H9 (cell line): ENCODE data around the gene CCT6A. TPM values are rescaled to one million over a fixed set of nuclear protein-coding genes. Genes with fewer than 3 reads are reported as not detected.
"Not testable (repeated sequence)": the region's sequence is repeated elsewhere in the genome, so short reads cannot be mapped to it uniquely, and the experiment has no call there.

Source experiments
- DNase-seq: peaks from one replicate; pipeline ENCODE4 v3.0.0-alpha.2; 2017
- H2AFZ ChIP-seq: one replicate; pipeline ENCODE4 v1.6.1; 2013; ENCODE audit warnings: mild to moderate bottlenecking, low read length, control low read depth, moderate library complexity
- H2AK5ac ChIP-seq: 2 replicates; pipeline ENCODE4 v1.6.1; 2013; ENCODE audit warnings: low read length, control low read depth, mixed read lengths; ENCODE audit not compliant: insufficient read length
- H2BK120ac ChIP-seq: one replicate; pipeline ENCODE4 v1.6.1; 2013; ENCODE audit warnings: low read depth, mild to moderate bottlenecking, low read length, control low read depth, inconsistent platforms; ENCODE audit not compliant: poor library complexity, severe bottlenecking
- H2BK12ac ChIP-seq: 2 replicates; pipeline ENCODE4 v1.6.1; 2013; ENCODE audit warnings: low read length, control low read depth, mixed read lengths, low read depth; ENCODE audit not compliant: insufficient read length
- H2BK15ac ChIP-seq: 2 replicates; pipeline ENCODE4 v1.6.1; 2013; ENCODE audit warnings: low read depth, low read length, control low read depth
- H2BK20ac ChIP-seq: one replicate; pipeline ENCODE4 v1.6.1; 2013; ENCODE audit warnings: low read depth, mild to moderate bottlenecking, low read length, control low read depth, inconsistent platforms; ENCODE audit not compliant: poor library complexity, severe bottlenecking
- H2BK5ac ChIP-seq: 2 replicates; pipeline ENCODE4 v1.6.1; 2013; ENCODE audit warnings: low read length, control low read depth, mixed read lengths; ENCODE audit not compliant: insufficient read length
- H3K14ac ChIP-seq: 2 replicates; pipeline ENCODE4 v1.6.1; 2013; ENCODE audit warnings: low read length, control low read depth; ENCODE audit not compliant: insufficient read depth
- H3K18ac ChIP-seq: 2 replicates; pipeline ENCODE4 v1.6.1; 2013; ENCODE audit warnings: low read depth, mild to moderate bottlenecking, mixed read lengths, low read length, control low read depth; ENCODE audit not compliant: insufficient read length
- H3K23ac ChIP-seq: 2 replicates; pipeline ENCODE4 v1.6.1; 2013; ENCODE audit warnings: low read length, control low read depth, mixed read lengths, low read depth; ENCODE audit not compliant: insufficient read length
- H3K23me2 ChIP-seq: 2 replicates; pipeline ENCODE4 v1.6.1; 2013; ENCODE audit warnings: low read depth, mild to moderate bottlenecking, mixed read lengths, low read length, control low read depth; ENCODE audit not compliant: insufficient read length, poor library complexity, severe bottlenecking
- H3K27ac ChIP-seq: 2 replicates; pipeline ENCODE4 v1.5.1; 2013; ENCODE audit warnings: low read length, control low read depth, mixed read lengths, low read depth; ENCODE audit not compliant: insufficient read length
- H3K27me3 ChIP-seq: 2 replicates; pipeline ENCODE4 v1.6.1; 2013; ENCODE audit warnings: low read length, control low read depth, inconsistent platforms; ENCODE audit not compliant: insufficient read depth
- H3K4ac ChIP-seq: 2 replicates; pipeline ENCODE4 v1.6.1; 2013; ENCODE audit warnings: low read depth, mild to moderate bottlenecking, control low read depth, inconsistent platforms, low read length, moderate library complexity
- H3K4me1 ChIP-seq: 2 replicates; pipeline ENCODE4 v1.6.1; 2013; ENCODE audit warnings: low read length, control low read depth, inconsistent platforms; ENCODE audit not compliant: insufficient read depth
- H3K4me2 ChIP-seq: 2 replicates; pipeline ENCODE4 v1.6.1; 2013; ENCODE audit warnings: low read length, control low read depth, mixed read lengths; ENCODE audit not compliant: insufficient read length, insufficient read depth
- H3K56ac ChIP-seq: 2 replicates; pipeline ENCODE4 v1.6.1; 2013; ENCODE audit warnings: low read depth, mild to moderate bottlenecking, mixed read lengths, low read length, control low read depth; ENCODE audit not compliant: insufficient read length
- H3K79me1 ChIP-seq: 2 replicates; pipeline ENCODE4 v1.6.1; 2013; ENCODE audit warnings: low read depth, mild to moderate bottlenecking, moderate library complexity, low read length, control low read depth, inconsistent platforms; ENCODE audit not compliant: insufficient read depth, poor library complexity, severe bottlenecking
- H3K79me2 ChIP-seq: 2 replicates; pipeline ENCODE4 v1.6.1; 2013; ENCODE audit warnings: low read length, control low read depth, inconsistent platforms; ENCODE audit not compliant: insufficient read depth
- H3K9ac ChIP-seq: 2 replicates; pipeline ENCODE4 v1.6.1; 2013; ENCODE audit warnings: low read length, control low read depth, mixed read lengths; ENCODE audit not compliant: insufficient read length; ENCODE audit errors: extremely low read depth
- H3K9me3 ChIP-seq: one replicate; pipeline ENCODE4 v1.6.1; 2013; ENCODE audit warnings: low read depth, low read length, inconsistent platforms; ENCODE audit not compliant: control insufficient read depth
- H3T11ph ChIP-seq: one replicate; pipeline ENCODE4 v1.6.1; 2013; ENCODE audit warnings: mild to moderate bottlenecking, low read length, control low read depth, inconsistent platforms
- H4K20me1 ChIP-seq: one replicate; pipeline ENCODE4 v1.6.1; 2013; ENCODE audit not compliant: control insufficient read depth, insufficient read length, insufficient read depth
- H4K5ac ChIP-seq: 2 replicates; pipeline ENCODE4 v1.6.1; 2013; ENCODE audit warnings: low read depth, mild to moderate bottlenecking, mixed read lengths, low read length, control low read depth; ENCODE audit not compliant: insufficient read length
- H4K8ac ChIP-seq: replicated peaks from 2 replicates; pipeline ENCODE4 v1.6.1; 2013; ENCODE audit warnings: low read length, control low read depth, mixed read lengths, low read depth; ENCODE audit not compliant: insufficient read length
- H4K91ac ChIP-seq: 2 replicates; pipeline ENCODE4 v1.6.1; 2013; ENCODE audit warnings: low read depth, mild to moderate bottlenecking, moderate library complexity, mixed read lengths, low read length, control low read depth; ENCODE audit not compliant: insufficient read length
- H3K27ac Mint-ChIP-seq, 3 experiments: 2 replicates in 2 of 3; 3 replicates in 1 of 3; pipeline ENCODE4 v1.8.0; 2020 to 2021; ENCODE audit warnings: mixed read lengths in 3 of 3, mild to moderate bottlenecking in 1 of 3, moderate library complexity in 1 of 3
- H3K27me3 Mint-ChIP-seq: 2 replicates; pipeline ENCODE4 v1.8.0; 2021; ENCODE audit warnings: low read depth, mild to moderate bottlenecking, moderate library complexity, mixed read lengths
- H3K36me3 Mint-ChIP-seq, 3 experiments: 2 replicates in 2 of 3; 3 replicates in 1 of 3; pipeline ENCODE4 v1.8.0; 2020 to 2021; ENCODE audit warnings: low read depth in 3 of 3, mixed read lengths in 3 of 3; ENCODE audit not compliant: insufficient read depth in 1 of 3
- H3K4me1 Mint-ChIP-seq, 2 experiments: 2 replicates each; pipeline ENCODE4 v1.8.0; 2020; ENCODE audit warnings: mixed read lengths in 2 of 2
- H3K4me3 Mint-ChIP-seq, 2 experiments: 2 replicates in 1 of 2; 3 replicates in 1 of 2; pipeline ENCODE4 v1.8.0; 2020 to 2021; ENCODE audit warnings: mild to moderate bottlenecking in 2 of 2, mixed read lengths in 2 of 2, moderate library complexity in 1 of 2
- H3K9me3 Mint-ChIP-seq, 2 experiments: 2 replicates in 1 of 2; 3 replicates in 1 of 2; pipeline ENCODE4 v1.8.0; 2020; ENCODE audit warnings: mild to moderate bottlenecking in 2 of 2, mixed read lengths in 2 of 2, moderate library complexity in 1 of 2
- WGBS: extraction: QIAGEN DNeasy Blood & Tissue Kit; methylation state at CpG from one replicate; pipeline ENCODE4 v1.1.7; 2013; ENCODE audit warnings: missing lambda C conversion rate, low lambda C conversion rate, mixed read lengths; ENCODE audit not compliant: insufficient read length; ENCODE audit errors: extremely low coverage; 5-methylcytosine and 5-hydroxymethylcytosine counted together
- total RNA-seq: library from RNA; stranded (reverse); gene quantifications from 2 replicates; pipeline ENCODE4 v1.2.1, GENCODE V29; 2021
- TF ChIP-seq, protein P1 (sequence below): fragments of 200-600 bp; sonication (generic); conservative IDR thresholded peaks from 3 replicates; pipeline ENCODE4 v1.8.0; 2021; ENCODE audit warnings: antibody characterized with exemption, mild to moderate bottlenecking

Gene CCT6A
- total RNA-seq, 1 experiment from 2014 or later = 303 TPM

DNA sequence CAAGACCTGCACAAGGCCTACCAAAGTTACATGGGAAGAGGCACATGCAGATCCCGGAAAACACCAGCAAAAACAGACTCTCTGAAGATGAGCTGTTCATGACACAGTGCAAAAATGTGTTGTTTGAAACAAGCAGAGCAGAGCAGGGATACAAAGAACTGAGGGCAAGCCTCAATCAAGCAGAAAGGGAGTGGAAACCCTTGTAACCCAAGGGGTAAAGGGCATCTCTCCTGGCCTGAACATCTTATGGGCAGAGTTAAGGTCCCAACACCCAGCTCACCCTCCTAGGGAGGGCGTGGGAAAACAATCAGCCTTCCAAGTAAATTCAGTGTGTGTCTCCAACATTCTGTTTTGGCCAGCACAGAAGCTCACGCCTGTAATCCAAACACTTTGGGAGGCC is 10.8 kb upstream of the CCT6A start:
- Histone ChIP-seq H3K23ac (no peak overlapping the region), H3T11ph (no peak overlapping the region), H2BK15ac (no peak overlapping the region), H3K4me2 (no peak overlapping the region), H2BK120ac (no peak overlapping the region), H2BK12ac (no peak overlapping the region), H2AK5ac (no peak overlapping the region), H3K79me2 (no peaks in the 10 kb centered on the region), H3K18ac (no peak overlapping the region), H3K79me1 (no peaks in the 10 kb centered on the region), H2BK5ac (no peak overlapping the region), H3K23me2 (no peaks in the 10 kb centered on the region), H4K8ac (no peak overlapping the region), H3K4me1 (no peaks in the 10 kb centered on the region), H2AFZ (no peak overlapping the region), H3K56ac (no peak overlapping the region), H3K27ac (no peak overlapping the region), H3K14ac (no peak overlapping the region), H3K4ac (no peak overlapping the region), H3K9ac (no peak overlapping the region), H4K20me1 (no peaks in the 10 kb centered on the region), H2BK20ac (no peak overlapping the region), H4K5ac (no peak overlapping the region), H4K91ac (no peak overlapping the region), H3K9me3 (no peaks in the 10 kb centered on the region), H3K27me3 (no peaks in the 10 kb centered on the region)
- no CpG with 5 or more reads among the region's 3 CpGs for WGBS
- no peak overlapping the region for H3K27ac Mint-ChIP-seq
- TF ChIP-seq, protein P1, sequence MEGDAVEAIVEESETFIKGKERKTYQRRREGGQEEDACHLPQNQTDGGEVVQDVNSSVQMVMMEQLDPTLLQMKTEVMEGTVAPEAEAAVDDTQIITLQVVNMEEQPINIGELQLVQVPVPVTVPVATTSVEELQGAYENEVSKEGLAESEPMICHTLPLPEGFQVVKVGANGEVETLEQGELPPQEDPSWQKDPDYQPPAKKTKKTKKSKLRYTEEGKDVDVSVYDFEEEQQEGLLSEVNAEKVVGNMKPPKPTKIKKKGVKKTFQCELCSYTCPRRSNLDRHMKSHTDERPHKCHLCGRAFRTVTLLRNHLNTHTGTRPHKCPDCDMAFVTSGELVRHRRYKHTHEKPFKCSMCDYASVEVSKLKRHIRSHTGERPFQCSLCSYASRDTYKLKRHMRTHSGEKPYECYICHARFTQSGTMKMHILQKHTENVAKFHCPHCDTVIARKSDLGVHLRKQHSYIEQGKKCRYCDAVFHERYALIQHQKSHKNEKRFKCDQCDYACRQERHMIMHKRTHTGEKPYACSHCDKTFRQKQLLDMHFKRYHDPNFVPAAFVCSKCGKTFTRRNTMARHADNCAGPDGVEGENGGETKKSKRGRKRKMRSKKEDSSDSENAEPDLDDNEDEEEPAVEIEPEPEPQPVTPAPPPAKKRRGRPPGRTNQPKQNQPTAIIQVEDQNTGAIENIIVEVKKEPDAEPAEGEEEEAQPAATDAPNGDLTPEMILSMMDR = no peak
- peaks cover 21 to 28% (median 23%) of the 10 kb centered on the region in 3 experiments for H3K36me3 Mint-ChIP-seq
- no peaks in the 10 kb centered on the region for H3K27me3 Mint-ChIP-seq
- no peaks in the 10 kb centered on the region for H3K4me1 Mint-ChIP-seq
- DNase-seq = no peak
- no peaks in the 10 kb centered on the region for H3K9me3 Mint-ChIP-seq
- H3K4me3 Mint-ChIP-seq = no peak overlapping the region

DNA sequence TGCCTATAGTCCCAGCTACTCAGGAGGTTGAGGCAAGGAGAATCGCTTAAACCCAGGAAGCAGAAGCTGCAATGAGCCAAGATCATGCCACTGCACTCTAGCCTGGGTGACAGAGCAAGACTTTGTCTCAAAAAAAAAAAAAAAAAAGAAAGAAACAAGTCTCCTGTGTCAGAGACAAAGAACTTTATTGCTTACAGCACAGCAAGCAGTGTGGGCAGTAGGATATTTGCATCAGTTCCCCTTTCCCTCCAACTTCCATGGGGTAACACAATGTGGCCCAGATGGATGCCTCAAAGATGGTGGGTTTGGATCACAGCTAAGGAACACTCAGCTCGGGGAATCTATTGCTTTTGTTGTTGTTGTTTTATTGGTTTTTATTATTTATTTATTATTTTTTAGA is 5.8 kb upstream of the CCT6A start:
- not testable (repeated sequence) for H3K18ac ChIP-seq, H2BK5ac ChIP-seq, H3K9me3 ChIP-seq, H4K91ac ChIP-seq, H3K27me3 ChIP-seq, H2AFZ ChIP-seq, H2BK20ac ChIP-seq, H3K4me2 ChIP-seq, H3K27me3 Mint-ChIP-seq, H2AK5ac ChIP-seq, H4K5ac ChIP-seq, H3K14ac ChIP-seq, H3K9me3 Mint-ChIP-seq, H3T11ph ChIP-seq, H3K23ac ChIP-seq, H3K4me1 ChIP-seq, H3K23me2 ChIP-seq, H3K79me2 ChIP-seq, H2BK15ac ChIP-seq, H2BK120ac ChIP-seq, H3K79me1 ChIP-seq, H2BK12ac ChIP-seq, H3K27ac Mint-ChIP-seq, H4K8ac ChIP-seq, H3K4ac ChIP-seq, DNase-seq, H3K9ac ChIP-seq, H3K27ac ChIP-seq, H4K20me1 ChIP-seq, H3K4me3 Mint-ChIP-seq, H3K56ac ChIP-seq
- Mint-ChIP-seq H3K36me3 (peaks cover 19 to 24% (median 21%) of the 10 kb centered on the region in 3 experiments; a peak in 6 of 7 replicates), H3K4me1 (peaks cover 0 to 13% of the 10 kb centered on the region in 2 experiments; a peak in 3 of 4 replicates)
- no CpG with 5 or more reads among the region's 2 CpGs for WGBS
